GM12891 (cell line): ENCODE measurements around the gene PI4KA.

Experiments
- POLR2A ChIP-seq: IDR thresholded peaks from 2 replicates; pipeline ENCODE4 v1.6.1; 2011; ENCODE audit warnings: low read depth, low read length, control low read depth
- POLR2AphosphoS5 ChIP-seq: IDR thresholded peaks from 2 replicates; pipeline ENCODE4 v1.6.1; 2011; ENCODE audit warnings: low read depth, low read length, control low read depth
- POU2F2 ChIP-seq: IDR thresholded peaks from 2 replicates; pipeline ENCODE4 v1.6.1; 2011; ENCODE audit warnings: low read depth, mild to moderate bottlenecking, control low read depth, low read length, moderate library complexity
- SPI1 ChIP-seq: IDR thresholded peaks from 2 replicates; pipeline ENCODE4 v1.6.1; 2011; ENCODE audit warnings: low read depth, low read length, control low read depth
- TAF1 ChIP-seq: IDR thresholded peaks from 2 replicates; pipeline ENCODE4 v1.6.1; 2011; ENCODE audit warnings: low read depth, low read length, control low read depth

GRCh38 chr22:20903093-20903492, 44.5 kb upstream of the PI4KA start:
- no peak for TF ChIP-seq TAF1
- TF ChIP-seq POLR2AphosphoS5: no peak
- no peak for TF ChIP-seq POLR2A
- no peak for TF ChIP-seq SPI1
- TF ChIP-seq POU2F2: no peak
